GM19023 (cell line): ENCODE data around the gene CPLX1.

Experiments used
- ATAC-seq: cut with Tn5 transposase; IDR thresholded peaks from one replicate; pipeline ENCODE4 v1.9.1; 2021; ENCODE audit warnings: mild to moderate bottlenecking, moderate library complexity; ENCODE audit not compliant: unreplicated experiment

Gene CPLX1

DNA sequence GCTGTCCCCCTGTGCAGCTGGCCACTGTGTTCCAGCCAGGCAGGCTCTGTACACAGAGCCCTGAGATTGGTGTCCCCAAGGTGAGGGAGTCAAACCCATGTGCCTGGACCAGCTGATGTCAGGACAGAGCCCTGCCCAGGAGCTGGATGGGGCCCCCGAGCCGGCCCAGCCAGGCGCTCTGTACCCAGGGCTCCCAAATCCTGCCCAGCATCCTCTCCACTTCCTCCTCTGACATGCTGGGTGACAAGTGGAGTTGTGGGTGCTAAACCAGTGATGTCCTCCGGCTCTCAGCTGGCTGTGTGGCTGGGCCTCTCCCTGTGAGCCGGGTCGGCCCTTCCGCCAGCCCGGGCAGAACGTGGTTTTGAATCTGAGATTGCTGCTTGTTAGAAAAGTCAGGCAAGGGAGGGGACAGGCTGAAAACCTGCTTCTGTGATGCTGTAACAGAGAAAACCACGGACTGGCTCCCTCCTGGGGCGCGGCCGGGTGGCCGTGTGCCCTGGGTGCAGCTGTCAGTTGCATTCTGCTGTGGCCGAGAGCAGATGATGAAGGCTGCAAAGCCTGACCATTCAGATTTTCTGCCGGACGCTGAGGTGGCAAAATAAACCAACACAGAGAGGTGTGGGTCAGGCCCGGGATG lies 7.9 kb upstream of the CPLX1 start:
- no peak for ATAC-seq

DNA sequence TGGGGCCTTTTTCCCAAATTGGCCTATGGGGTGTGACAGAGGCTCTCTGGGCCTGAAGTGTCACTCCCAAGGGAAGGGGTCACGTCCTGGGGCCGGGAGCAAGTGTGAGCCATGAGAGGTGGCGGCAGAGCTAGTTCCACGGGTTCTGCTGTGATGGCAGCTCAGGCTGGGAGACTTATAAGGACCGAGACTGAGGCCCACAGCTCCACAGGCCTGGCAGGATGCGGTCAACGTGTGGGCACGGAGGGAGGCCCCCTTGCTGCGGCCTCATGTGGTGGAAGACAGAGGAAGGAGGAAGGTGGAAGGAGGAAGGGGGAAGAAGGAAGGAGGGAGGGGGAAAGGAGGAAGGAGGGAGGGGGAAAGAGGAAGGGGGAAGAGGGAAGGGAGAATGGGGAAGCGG lies 7.2 kb upstream of the CPLX1 start:
- ATAC-seq: no peak

DNA sequence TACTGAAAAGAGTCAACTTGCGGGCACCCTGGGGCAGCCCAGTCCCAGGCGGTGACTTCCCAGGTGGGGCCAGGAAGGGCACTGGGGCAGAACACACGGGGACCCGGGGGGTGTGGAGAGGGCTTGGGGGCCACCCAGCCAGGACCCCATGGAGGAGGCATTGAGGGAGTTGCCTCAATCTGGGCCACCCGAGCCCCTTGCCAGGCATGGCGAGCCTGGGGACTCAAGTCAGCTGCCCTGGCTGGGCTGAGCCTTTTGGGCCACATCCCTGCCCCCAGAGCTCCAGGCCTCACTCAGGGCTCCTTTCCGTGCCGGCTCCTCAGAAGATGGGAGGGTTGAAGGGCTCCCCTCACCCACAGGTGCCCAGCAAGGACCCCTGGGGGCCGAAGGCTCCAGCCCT lies 6.6 kb upstream of the CPLX1 start:
- no peak for ATAC-seq

DNA sequence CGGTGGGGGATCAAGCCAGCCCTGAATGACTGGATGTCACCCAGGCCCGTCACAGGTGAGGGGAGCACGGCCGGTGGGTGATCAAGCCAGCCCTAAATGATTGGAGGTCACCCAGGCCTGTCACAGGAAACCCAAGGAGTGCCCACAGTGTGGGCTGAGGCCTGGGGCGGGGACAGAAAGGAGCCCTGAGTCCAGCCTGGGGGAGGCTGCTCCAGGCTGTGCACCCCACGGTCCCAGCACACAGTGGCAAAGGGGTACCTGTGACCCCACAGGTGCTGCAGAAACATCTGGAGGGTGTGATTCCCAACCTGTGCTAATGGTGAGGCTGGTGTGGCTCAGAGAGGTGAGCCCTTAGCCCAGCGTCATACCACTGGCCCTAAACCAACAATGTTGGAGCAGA lies 6.2 kb upstream of the CPLX1 start:
- ATAC-seq: no peak

DNA sequence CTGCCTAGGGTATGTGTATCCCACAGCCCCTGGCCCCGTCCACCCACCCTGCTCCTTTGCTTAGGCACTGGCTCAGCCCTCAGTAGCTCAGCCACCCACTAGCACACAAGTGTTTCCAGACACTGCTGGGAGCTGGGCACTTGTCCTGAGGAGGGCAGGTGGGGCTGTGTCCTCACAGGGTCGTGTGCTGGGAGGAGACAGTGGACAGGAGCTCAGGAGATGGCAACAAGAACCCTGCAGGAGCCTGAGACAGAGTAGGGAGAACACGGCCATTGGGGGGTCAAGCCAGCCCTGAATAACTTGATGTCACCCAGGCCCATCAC lies 5.5 kb upstream of the CPLX1 start:
- no peak for ATAC-seq

DNA sequence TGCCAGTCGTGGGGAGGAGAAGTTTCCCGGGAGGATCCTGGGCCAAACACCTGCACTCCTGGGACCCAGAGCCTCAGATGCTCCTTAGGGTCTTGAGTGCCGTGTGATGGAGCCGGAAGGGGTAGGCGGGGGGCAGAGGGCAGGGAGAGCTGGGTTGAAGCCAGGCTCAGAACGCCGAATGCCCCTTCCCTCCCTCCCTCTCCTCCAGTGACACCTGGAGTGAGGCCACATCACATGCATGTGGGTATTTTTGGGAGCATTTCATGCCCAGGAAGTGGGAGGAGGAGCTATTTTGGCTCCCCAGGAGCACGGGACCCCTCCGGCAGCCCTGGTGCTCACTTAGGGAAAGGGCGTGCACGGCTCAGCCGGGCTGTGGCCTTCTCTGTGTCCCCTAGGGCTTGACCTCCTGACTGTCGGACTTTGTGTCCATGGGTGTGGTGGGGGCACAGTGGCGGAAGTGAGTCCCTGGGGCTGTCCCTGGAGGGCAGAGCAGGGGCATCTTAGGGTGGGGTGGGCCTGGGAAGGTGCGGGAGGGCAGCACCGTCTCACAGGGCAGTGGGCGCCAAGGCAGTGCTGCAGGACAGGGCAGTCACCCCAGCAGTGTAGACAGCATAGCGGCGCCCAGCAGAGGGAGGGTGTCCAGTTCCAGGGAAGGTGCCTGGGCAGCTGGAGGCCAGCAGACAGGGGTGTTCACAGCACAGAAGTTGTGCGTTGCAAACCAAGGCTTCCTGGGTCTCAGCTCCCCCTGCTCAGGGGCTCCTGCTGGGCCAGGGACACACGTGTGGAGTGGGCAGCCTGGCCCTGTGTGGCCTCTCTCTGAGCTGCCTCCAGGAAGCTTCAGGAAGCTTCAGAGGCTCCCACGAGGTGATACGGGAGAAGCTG lies 4.9 kb upstream of the CPLX1 start:
- no peak for ATAC-seq

DNA sequence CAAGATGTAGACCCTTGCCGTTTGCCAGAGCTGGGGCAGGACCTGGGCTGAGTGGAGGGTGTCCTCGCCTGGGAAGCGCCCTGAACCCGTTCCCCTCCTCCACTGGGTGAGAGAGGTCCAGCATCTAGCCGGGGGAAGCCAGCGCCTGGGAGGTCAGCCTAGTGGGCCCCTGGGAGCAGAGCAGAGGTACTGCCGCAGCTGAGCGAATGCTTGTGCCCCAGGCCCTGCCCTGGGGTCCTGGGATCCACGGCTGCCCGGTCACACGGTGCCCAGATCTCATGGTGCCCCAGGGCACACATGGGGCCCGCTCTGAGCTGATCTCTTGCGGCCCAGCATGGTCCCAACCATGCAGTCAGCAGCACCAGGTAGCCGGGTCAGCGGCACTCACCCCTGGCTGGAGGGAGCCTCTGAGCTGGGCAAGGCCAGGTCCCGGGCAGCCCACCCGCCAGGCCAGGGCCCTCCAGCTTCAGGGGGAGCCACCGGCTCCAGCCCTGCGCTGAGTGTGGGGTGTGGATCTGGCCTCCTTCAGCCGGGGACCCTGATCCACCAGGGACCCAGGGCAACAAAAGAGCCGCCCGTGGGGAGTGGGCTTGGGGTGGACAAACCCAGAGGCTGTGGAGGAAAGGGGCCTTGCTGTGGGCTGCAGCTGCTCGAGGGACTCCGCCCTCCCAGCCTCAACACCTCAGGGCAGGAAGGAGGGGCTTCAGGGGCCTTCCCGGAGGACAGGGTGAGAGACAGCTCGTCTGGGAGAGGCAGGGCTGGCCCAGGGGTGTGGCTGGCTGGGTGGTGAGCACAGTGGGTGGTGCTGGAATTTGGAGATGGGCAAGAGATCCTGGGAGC lies 4.1 kb upstream of the CPLX1 start:
- ATAC-seq: no peak

DNA sequence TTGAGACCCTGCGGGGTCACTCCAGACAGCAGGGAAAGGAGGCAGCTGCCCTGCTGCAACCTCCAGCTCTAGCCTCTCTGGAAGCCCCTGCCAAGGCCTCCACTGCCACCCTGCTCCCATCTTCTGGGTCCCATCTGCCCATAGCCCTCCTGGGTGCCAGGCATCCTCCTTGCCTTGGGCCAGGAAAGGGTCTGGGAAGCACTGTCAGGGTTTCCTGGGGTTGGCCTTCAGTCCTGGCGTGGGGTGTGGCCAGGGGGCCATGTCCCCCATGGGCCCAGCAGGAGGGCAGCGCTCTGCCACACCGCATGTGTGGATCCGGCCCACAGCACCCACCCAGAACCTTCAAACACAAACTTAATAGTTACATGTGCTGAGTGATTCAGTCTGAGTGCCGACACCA lies 3.4 kb upstream of the CPLX1 start:
- no peak for ATAC-seq

DNA sequence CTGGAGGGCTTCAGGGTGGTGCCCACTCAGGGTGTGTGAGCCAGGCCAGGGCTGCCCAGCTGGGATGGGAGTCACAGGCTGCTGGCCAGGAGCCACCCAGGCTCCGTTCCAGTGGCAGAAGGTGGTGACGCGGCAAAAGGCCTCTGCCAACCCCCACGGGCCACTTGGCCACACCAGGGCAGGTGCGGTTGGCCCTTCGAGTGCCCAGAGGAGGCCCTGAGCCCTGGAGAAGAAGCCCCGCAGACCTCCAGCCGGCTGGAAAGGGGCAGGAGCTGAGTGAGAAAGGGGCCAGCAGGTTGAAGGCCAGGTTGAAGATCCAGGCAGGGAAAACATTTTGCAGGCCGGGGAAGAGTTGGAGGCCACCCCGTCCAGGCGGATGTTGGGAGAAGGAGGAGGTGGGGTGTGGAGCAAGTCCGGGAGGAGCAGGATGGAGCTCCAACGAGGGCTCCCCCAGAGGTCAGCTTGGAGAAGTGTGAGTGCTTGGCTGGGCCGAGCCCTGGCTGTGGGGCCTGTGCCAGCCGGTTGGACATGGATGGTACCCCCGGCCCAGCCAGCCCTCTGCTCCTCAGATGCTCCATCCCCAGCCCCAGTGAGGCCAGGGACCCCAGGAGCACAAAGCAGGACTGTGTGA lies 2.8 kb upstream of the CPLX1 start:
- no peak for ATAC-seq

DNA sequence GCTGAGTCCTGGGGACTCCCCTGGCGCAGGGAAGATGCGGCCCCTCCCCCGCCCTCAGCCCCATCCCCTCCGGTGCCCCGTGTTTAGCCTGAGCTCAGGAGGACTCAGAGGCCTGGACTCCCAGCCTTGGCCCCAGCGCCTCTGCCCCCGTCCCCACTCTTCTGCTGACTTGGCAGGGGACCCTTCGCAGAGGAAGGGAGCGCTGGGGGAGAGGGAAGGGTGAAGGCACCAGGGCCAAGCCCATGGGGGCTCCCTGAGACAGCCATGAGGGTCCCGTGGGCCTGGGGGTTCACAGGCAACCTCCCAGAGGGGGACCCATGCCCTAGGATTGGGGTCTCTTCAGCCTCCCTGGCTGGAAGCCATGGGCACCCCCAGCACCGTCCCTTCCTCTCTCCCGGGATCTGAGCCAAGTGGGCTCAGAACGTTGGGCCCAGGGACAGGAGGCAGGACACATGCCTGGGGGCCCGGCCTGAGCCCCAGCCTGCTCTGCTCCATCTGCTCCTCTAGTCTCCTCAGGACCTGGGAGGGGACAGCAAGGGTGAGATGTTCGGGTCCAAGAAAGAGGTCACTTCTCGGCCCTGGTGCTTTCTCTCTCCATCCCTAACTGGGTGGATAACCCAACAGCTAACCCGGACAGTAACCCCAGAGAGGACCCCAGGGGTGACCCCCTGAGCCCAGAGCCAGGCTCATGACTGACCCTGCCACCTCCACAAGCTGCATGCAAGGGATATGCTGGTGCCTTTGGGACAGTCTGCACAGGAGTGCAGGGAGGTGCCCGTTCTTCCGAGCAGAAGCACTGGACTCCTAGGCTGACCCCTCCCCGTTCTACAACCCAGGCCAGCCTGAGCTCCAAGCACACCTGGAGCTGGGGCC lies 1.5 kb upstream of the CPLX1 start:
- ATAC-seq: no peak

DNA sequence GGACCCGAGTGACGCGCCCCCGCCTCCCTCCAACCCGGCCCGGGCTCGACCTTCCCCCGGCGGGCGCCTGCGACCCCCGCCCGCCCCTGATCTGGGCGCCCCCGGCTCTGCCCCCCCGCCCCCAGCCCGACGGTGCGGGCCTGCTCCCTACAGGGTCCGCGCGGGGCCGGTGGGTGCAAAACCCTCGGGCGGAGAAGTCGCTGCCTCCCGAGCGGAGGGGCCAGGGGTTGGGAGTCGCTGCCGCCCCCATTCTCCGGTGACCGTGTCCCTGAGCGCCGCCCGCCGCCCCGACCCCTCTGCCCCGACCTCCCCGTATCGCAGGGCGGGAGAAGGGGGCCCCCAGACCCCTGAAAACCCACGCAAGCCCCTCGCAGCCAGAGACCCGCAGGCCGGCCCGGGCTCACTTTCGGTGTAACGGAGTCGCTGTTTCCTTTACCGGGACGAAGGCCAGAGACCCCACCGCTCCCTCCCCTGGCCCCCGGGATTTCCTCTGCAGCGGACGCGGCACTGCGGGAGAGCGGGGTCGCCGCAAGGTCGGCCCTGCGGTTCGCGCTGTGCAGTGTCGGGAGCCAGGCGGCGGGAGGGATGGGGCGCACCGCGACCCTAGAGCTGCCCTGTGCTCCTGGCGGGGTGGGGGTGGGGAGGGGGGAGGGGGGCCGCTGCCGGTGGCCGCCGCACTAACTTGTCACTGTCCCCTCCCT lies 729 bp upstream of the CPLX1 start:
- no peak for ATAC-seq

DNA sequence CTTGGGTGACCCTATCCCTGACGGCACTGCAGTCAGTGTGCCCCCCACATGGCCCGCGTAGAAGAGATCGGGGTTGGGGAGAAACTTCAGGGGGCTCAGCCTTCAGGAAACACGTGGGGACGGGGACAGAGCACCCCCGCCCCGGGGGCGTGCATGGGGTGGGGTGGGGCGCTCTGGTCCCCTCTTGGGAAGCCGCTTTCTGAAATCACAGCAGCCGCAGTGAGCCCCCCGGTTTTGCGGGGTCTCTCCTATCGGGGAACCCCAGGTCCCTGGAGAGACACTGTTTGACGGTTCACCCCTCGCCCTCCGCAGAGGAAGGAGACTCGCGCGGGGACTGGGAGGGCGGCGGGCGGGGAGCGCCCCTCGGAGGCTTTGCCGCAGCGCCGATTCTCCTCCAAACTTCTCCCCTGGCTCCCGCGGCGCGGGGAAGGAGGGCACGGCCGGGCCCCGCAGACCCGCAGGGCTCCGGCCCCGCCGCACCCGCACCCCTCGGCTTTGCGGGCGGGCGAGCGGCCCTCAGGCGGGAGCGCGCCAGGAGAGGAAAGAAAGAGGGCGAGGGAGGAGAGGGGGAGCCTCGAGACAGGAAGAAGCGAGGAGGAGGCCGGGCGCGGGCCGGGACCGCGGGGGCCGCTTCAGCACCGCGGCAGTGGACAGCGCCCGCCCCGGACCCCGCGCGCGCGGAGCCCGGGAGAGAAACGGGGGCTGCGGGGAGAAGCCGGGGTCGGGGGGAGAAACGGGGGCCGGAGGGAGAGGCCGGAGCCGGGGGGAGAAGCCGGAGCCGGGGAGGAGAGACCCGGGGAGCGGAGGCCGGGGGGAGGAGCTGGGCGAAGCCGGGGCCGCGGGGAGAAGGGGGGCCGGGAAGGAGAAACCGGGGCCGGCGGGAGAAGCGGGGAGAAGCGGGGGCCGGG lies 612 bp downstream of the CPLX1 start:
- ATAC-seq: no peak

DNA sequence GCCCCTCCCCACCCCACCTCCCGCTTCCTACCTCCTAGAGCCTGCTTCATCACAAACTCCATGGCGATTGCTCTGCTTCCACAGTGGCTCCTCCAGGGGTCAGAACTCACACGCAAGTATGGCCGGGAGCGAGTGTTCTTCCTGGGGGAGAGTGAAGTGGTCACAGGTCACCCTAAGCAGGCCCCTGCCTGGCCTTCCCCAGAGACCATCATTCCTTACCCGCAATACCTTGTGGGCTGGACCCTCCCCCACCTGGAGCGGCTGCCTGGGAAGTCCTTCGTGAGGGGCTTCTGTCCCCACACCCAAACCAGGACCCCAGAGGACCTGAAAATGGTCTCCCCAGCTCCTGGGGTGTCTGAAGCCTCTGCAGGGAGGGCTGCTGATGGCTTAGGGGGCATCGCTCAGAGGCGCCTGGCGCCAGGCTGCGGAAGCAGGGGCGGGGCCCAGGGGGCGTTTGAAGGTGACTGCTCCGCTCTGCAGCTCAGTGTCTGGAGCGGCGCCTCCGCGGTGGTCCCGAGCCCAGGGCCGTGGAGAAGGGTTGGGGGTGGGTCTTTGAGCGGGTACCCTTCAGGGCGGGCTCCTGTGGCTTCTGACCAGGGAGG lies 1.4 kb downstream of the CPLX1 start:
- no peak for ATAC-seq

DNA sequence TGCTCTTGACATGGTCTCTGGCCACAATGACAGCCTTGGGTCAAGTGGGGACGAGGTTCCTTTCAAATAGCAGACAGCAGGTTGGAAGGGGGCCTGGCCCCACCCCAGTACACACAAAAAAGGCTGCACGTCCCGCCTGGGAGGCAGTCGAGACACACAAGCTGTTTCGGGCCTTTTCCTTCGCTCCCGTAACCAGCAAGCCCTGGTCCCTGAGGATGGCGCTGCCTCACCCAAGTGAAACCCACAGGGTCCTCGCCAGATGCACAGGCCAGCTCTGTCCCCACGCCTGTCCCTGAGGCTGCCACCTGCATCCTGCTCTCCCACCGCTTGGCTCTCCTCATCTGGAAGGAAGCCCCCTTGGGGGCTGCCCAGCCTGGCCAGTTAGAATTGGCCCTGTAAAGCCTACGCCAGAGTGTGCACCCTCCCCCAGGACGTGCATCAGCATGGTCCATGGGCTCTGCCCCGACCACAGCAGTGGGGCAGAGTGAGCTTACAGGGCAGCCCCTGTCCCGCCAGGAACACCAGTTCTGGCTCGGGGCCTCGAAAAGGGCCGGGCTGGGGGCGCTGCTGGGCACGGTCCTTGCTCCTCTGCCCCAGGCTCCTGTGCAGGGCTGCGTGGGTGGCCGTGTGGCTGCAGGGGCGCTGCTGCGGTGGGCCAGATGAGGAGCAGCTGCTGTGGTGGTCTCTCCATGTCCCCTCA lies 2.0 kb downstream of the CPLX1 start:
- no peak for ATAC-seq

DNA sequence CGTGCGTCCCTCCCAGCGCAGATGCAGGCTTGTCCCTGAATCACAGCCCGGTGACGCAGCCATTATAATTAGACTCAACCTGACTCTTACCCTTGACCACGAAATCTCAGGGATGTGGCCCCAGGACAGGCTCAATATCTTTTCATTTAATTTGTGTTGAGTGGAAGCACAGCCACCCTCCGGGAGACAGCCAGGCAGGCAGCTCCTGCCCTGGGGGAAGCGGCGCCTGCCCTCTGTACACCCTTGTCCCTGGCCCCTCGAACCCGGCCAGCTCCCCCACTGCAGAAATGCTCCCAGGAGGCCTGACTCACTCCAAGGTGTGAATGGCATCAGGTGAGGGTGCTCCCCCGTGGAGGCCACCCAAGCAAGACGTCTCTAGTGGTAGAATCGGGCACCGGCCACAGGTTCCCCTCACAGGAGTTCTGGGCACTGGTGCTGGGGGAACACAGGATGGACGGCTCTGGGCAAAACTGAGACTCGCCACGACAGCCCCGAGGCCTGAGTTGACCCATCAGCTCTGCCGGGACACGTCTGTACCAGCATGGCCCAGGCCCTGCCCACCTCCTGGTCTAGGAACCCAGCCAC lies 2.7 kb downstream of the CPLX1 start:
- no peak for ATAC-seq

DNA sequence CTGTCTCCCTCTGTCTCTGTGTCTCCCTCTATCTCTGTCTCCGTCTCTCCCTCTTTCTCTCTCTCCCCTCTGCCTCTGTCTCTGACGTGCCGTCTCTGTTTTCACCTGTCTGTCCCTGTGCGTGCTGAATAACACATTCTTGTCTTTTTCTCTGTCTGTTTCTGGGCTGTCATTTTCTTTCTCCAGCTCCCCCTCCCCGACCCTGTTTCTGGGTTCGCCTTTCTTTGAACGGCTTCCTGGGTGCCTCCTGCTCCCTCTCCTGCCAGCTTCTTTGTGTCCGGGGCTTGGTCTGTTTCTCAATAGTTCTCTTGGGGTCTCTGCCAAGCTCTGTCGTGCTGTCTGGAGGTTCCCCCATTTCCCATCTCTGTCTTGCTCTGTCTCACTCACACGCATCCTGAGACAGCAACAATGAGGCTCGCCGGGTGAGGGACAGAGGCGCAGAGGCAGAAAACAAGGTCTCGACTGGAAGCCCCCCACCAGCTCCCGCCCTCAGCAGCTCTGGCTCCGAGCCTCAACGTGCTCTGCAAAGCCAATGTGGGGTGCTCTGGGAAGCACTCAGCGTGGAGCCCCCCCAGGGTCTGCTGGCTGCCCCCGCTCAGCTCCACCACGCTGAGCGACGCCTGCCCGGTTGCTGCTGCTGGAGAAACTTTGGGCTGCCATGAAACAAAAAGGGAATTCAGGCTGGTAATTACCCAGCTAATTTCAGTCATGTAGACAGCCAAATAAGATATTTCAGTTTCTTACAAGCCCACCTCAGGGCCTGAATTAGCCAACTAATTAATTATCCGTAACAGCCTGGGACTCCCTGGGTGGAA lies 3.4 kb downstream of the CPLX1 start:
- no peak for ATAC-seq

DNA sequence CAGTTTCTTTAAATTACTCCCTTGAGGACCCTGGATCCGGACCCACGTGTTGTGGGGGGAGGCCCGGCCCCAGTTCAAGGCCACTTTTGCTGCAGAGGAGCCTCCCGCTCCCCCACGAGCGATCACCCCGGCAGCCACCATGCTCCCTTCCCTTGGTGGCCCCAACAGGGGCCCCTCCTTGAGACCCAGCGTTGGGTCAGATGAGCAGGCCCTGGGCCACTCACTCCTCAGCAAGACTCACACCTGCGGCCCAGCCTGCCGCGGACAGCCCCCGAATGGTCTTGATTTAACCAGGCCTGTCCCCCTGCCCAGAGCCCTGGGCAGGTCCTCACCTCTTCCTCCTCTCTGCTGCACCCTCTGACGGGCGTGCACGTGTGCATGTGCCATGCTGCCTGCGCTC lies 4.3 kb downstream of the CPLX1 start:
- no peak for ATAC-seq
